ENCODE results near the gene IER2. TPM values are rescaled to one million over a fixed set of nuclear protein-coding genes. Genes with fewer than 3 reads are reported as not detected.
"Not testable (repeated sequence)": the region's sequence is repeated elsewhere in the genome, so short reads cannot be mapped to it uniquely, and the experiment has no call there.

IER2 gene
- total and polyA plus RNA-seq, 2 donors, result 17.0 to 268 TPM

GRCh38 chr19:13173139-13173737, 23.0 kb downstream of the IER2 start:
- no peak overlapping the region for H3K4me3 ChIP-seq (ENCODE audit: low read depth, low read length)
- no peak for DNase-seq (ENCODE audit: extremely low spot score)
- peaks cover 4% of the 10 kb centered on the region for H3K4me1 ChIP-seq (ENCODE audit: insufficient read depth)
- 74% methylated on average over 12 of the region's 12 CpGs for WGBS
- no peak overlapping the region for H3K27ac ChIP-seq (ENCODE audit: low read depth)
- H3K36me3 ChIP-seq (ENCODE audit: insufficient read depth), result no peaks in the 10 kb centered on the region

GRCh38 chr19:13176345-13176744, 26.1 kb downstream of the IER2 start:
- Histone ChIP-seq H3K36me3 (ENCODE audit: insufficient read depth) (no peaks in the 10 kb centered on the region), H3K27ac (ENCODE audit: low read depth) (no peak overlapping the region), H3K4me3 (ENCODE audit: low read depth, low read length) (no peak overlapping the region), H3K4me1 (ENCODE audit: insufficient read depth) (peaks cover 4% of the 10 kb centered on the region)
- no peak for DNase-seq (ENCODE audit: extremely low spot score)
- WGBS, result 72% methylated on average over 8 of the region's 8 CpGs

- DNase-seq (ENCODE audit: extremely low spot score); H3K27ac ChIP-seq (ENCODE audit: low read depth); H3K4me3 ChIP-seq (ENCODE audit: low read depth, low read length); H3K4me1 ChIP-seq (ENCODE audit: insufficient read depth); H3K36me3 ChIP-seq (ENCODE audit: insufficient read depth): not testable (repeated sequence)
- 96% methylated on average over 5 of the region's 5 CpGs for WGBS
Measured at GRCh38 chr19:13177584-13177983, 27.4 kb downstream of the IER2 start.

- not testable (repeated sequence) for H3K36me3 ChIP-seq (ENCODE audit: insufficient read depth); H3K4me1 ChIP-seq (ENCODE audit: insufficient read depth); DNase-seq (ENCODE audit: extremely low spot score); H3K27ac ChIP-seq (ENCODE audit: low read depth); H3K4me3 ChIP-seq (ENCODE audit: low read depth, low read length)
- 91% methylated on average over 10 of the region's 10 CpGs for WGBS
Measured at GRCh38 chr19:13178291-13178690, 28.1 kb downstream of the IER2 start.

- Histone ChIP-seq H3K4me3 (ENCODE audit: low read depth, low read length) (no peak overlapping the region), H3K27ac (ENCODE audit: low read depth) (no peak overlapping the region)
- peak; percentile 57 for DNase-seq (ENCODE audit: extremely low spot score)
Measured at GRCh38 chr19:13181747-13182388, 31.7 kb downstream of the IER2 start.

GRCh38 chr19:13184926-13185325, 34.7 kb downstream of the IER2 start:
- H3K4me1 ChIP-seq (ENCODE audit: insufficient read depth); H3K27ac ChIP-seq (ENCODE audit: low read depth); DNase-seq (ENCODE audit: extremely low spot score); H3K4me3 ChIP-seq (ENCODE audit: low read depth, low read length); H3K36me3 ChIP-seq (ENCODE audit: insufficient read depth): not testable (repeated sequence)
- 91% methylated on average over 23 of the region's 23 CpGs for WGBS

More at GRCh38 chr19:13181747-13182388, 31.7 kb downstream of the IER2 start:
- WGBS, result 11% methylated on average over 16 of the region's 16 CpGs
- Histone ChIP-seq H3K4me1 (ENCODE audit: insufficient read depth) (peaks cover 3% of the 10 kb centered on the region), H3K36me3 (ENCODE audit: insufficient read depth) (no peaks in the 10 kb centered on the region)

- not testable (repeated sequence) for H3K4me1 ChIP-seq (ENCODE audit: insufficient read depth); DNase-seq (ENCODE audit: extremely low spot score); H3K36me3 ChIP-seq (ENCODE audit: insufficient read depth); H3K4me3 ChIP-seq (ENCODE audit: low read depth, low read length); H3K27ac ChIP-seq (ENCODE audit: low read depth)
- 59% methylated on average over 22 of the region's 22 CpGs for WGBS
Measured at GRCh38 chr19:13185763-13186657, 35.8 kb downstream of the IER2 start.

GRCh38 chr19:13186688-13187087, 36.5 kb downstream of the IER2 start:
- H3K4me1 ChIP-seq (ENCODE audit: insufficient read depth); H3K36me3 ChIP-seq (ENCODE audit: insufficient read depth); H3K27ac ChIP-seq (ENCODE audit: low read depth); DNase-seq (ENCODE audit: extremely low spot score); H3K4me3 ChIP-seq (ENCODE audit: low read depth, low read length): not testable (repeated sequence)
- WGBS, result 90% methylated on average over 38 of the region's 38 CpGs

GRCh38 chr19:13187419-13187818, 37.2 kb downstream of the IER2 start:
- Histone ChIP-seq H3K36me3 (ENCODE audit: insufficient read depth) (no peaks in the 10 kb centered on the region), H3K27ac (ENCODE audit: low read depth) (no peak overlapping the region), H3K4me1 (ENCODE audit: insufficient read depth) (no peaks in the 10 kb centered on the region), H3K4me3 (ENCODE audit: low read depth, low read length) (no peak overlapping the region)
- 96% methylated on average over 4 of the region's 4 CpGs for WGBS
- no peak for DNase-seq (ENCODE audit: extremely low spot score)

- no peaks in the 10 kb centered on the region for H3K4me1 ChIP-seq (ENCODE audit: insufficient read depth)
- DNase-seq (ENCODE audit: extremely low spot score), result no peak
- 76% methylated on average over 4 of the region's 4 CpGs for WGBS
- H3K36me3 ChIP-seq (ENCODE audit: insufficient read depth), result no peaks in the 10 kb centered on the region
- H3K4me3 ChIP-seq (ENCODE audit: low read depth, low read length), result no peak overlapping the region
- no peak overlapping the region for H3K27ac ChIP-seq (ENCODE audit: low read depth)
Measured at GRCh38 chr19:13189600-13189999, 39.4 kb downstream of the IER2 start.

GRCh38 chr19:13190781-13191540, 40.8 kb downstream of the IER2 start:
- Histone ChIP-seq H3K36me3 (ENCODE audit: insufficient read depth) (no peaks in the 10 kb centered on the region), H3K4me1 (ENCODE audit: insufficient read depth) (no peaks in the 10 kb centered on the region), H3K4me3 (ENCODE audit: low read depth, low read length) (no peak overlapping the region), H3K27ac (ENCODE audit: low read depth) (no peak overlapping the region)
- DNase-seq (ENCODE audit: extremely low spot score), result no peak
- 73% methylated on average over 19 of the region's 19 CpGs for WGBS

- WGBS, result 67% methylated on average over 11 of the region's 11 CpGs
- H3K27ac ChIP-seq (ENCODE audit: low read depth), result no peak overlapping the region
- DNase-seq (ENCODE audit: extremely low spot score), result no peak
- no peaks in the 10 kb centered on the region for H3K4me1 ChIP-seq (ENCODE audit: insufficient read depth)
- H3K36me3 ChIP-seq (ENCODE audit: insufficient read depth), result no peaks in the 10 kb centered on the region
- H3K4me3 ChIP-seq (ENCODE audit: low read depth, low read length), result no peak overlapping the region
Measured at GRCh38 chr19:13195678-13196077, 45.5 kb downstream of the IER2 start.

GRCh38 chr19:13198634-13199033, 48.4 kb downstream of the IER2 start:
- Histone ChIP-seq H3K36me3 (ENCODE audit: insufficient read depth) (no peaks in the 10 kb centered on the region), H3K27ac (ENCODE audit: low read depth) (no peak overlapping the region), H3K4me3 (ENCODE audit: low read depth, low read length) (no peak overlapping the region), H3K4me1 (ENCODE audit: insufficient read depth) (no peaks in the 10 kb centered on the region)
- DNase-seq (ENCODE audit: extremely low spot score), result no peak
- 84% methylated on average over 18 of the region's 18 CpGs for WGBS
